IMR-90 (cell line): ENCODE results near the gene PITPNM3.

Experiments used
- CTCF ChIP-seq: conservative IDR thresholded peaks from 2 replicates; pipeline ENCODE4 v1.5.1; 2012; ENCODE audit warnings: mild to moderate bottlenecking, low read depth, low read length, improper control_type of control experiment
- MXI1 ChIP-seq: IDR thresholded peaks from 2 replicates; pipeline ENCODE4 v1.6.1; 2012; ENCODE audit warnings: low read depth, mild to moderate bottlenecking, low read length, moderate library complexity, borderline replicate concordance
- POLR2A ChIP-seq: IDR thresholded peaks from 2 replicates; pipeline ENCODE4 v1.6.1; 2012; ENCODE audit warnings: mild to moderate bottlenecking, low read depth, low read length
- RAD21 ChIP-seq: IDR thresholded peaks from 2 replicates; pipeline ENCODE4 v1.6.1; 2012; ENCODE audit warnings: low read length, improper control_type of control experiment
- SMC3 ChIP-seq: fragments of 150-350 bp; IDR thresholded peaks from 2 replicates; pipeline ENCODE4 v1.6.1; 2016; ENCODE audit warnings: low read depth, mild to moderate bottlenecking, antibody characterized with exemption, low read length, moderate library complexity
- USF2 ChIP-seq: fragments of 150-350 bp; IDR thresholded peaks from 2 replicates; pipeline ENCODE4 v1.6.1; 2017; ENCODE audit warnings: mild to moderate bottlenecking, antibody characterized with exemption, low read length, low read depth

GRCh38 chr17:6532441-6532885 is 23.9 kb downstream of the PITPNM3 start:
- TF ChIP-seq CTCF (no peak), POLR2A (no peak), RAD21 (no peak), SMC3 (no peak), USF2 (no peak), MXI1 (no peak)
